Measurements from ENCODE around the gene ECSIT. TPM values are rescaled to one million over a fixed set of nuclear protein-coding genes. Genes with fewer than 3 reads are reported as not detected.

ECSIT gene, protein sequence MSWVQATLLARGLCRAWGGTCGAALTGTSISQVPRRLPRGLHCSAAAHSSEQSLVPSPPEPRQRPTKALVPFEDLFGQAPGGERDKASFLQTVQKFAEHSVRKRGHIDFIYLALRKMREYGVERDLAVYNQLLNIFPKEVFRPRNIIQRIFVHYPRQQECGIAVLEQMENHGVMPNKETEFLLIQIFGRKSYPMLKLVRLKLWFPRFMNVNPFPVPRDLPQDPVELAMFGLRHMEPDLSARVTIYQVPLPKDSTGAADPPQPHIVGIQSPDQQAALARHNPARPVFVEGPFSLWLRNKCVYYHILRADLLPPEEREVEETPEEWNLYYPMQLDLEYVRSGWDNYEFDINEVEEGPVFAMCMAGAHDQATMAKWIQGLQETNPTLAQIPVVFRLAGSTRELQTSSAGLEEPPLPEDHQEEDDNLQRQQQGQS
- total RNA-seq: 24.6 and 35.6 TPM in 2 replicates

DNA sequence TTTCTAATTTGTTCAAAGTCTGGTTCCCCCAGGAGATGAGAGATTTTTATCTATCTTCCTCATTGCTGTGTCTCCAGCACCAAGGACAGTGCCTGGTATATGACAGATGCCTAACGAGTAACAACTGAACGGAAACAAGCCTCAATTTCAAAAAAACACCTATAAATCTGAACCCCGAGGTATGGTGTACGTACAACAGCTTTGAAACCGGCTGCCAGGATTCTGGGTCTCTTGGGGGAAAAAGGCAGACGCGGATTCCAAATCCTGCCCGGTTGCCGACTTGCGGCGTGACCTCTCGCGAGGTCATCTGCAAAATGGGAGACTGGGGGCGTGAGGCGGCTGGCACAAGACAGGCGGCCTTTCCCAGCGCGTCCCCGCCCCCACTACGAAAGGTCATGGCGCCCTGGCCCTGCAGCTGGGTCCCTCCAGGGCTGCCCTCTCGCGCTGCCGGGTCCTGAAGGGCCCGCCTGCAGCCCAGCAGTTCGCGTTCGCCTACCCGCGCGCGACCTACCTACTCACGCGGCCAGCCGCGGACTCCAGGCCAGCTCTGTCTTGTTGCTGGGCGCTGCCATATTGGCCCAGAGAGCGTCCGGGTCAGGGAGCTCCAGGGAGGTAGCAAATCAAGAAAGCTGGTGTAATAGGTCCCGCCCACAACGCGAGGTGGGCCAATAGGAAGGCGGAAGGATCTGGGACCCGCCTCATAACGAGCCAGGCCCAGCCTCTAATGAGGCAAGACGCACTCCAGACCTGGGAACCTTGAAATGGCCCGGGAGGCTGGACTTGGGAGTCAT, at the start of gene ECSIT:
TSS of gene ECSIT (minus strand) at position 584 of the 791 bp plus-strand sequence. CDS start 9,964 bp downstream, outside the sequence.

GRCh38 chr19:11577451-11578257, 48.7 kb upstream of the ECSIT start, which contains the start of gene ACP5:
ACP5 (minus strand) TSS chr19:11577645; CDS start chr19:11577317, 328 bp downstream.

DNA sequence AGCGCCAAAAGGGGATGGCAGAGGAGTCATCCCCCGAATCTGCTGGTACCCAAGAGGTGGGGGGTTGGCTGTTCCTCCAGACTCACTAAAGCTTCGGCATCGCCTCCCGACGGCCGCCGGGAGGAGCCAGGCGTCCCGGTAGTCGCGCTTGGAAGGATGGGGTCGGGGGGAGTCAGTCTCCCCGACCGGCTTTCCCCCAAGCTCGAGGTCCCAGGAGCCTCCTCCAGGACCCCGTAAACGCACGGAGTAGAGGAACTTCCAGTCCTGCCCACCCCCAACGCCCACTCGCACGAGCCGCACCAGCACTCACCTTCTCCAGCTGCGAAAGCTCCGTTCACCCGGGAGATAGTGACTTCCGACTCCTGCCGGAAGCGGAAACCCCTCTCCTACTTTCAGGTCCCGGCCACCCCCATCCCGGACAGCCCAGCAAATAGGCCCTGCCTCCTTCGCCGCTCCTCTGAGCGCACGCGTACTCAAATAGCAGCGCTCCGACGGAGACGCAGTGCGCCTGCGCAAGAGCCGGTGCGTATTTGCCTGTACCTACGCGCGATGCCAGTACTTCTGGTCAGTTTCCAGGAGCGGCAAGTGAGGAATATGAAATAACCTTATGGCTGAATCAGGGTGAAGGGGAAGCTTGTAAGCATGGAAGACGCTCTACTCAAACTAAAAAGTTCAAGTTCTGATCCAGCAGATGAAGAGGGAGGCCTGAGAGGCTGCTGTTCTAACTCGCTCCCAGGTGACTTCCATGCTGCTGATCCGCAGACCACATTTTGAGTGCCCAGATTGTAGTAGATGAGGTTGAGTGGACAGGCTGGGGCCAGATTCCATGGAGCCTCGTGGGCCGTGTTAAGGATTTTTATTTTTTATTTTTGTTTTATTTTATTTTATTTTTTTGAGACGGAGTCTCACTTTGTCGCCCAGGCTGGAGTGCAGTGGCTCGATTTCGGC, 30.2 kb upstream of the ECSIT start, which contains the start of gene ELOF1:
TSS of gene ELOF1 (minus strand) at position 350 of the 948 bp plus-strand sequence. CDS start 4,883 bp downstream, outside the sequence.

GRCh38 chr19:11538232-11539036, 9.5 kb upstream of the ECSIT start, which contains the start of gene CNN1:
CNN1 (plus strand) TSS chr19:11538851; CDS start chr19:11538928, 77 bp downstream.

GRCh38 chr19:11505504-11506100, 23.3 kb downstream of the ECSIT start, which contains the start of gene ZNF653:
ZNF653 (minus strand) TSS chr19:11505839; CDS start chr19:11505786, 53 bp downstream.

GRCh38 chr19:11480715-11481533, 48.0 kb downstream of the ECSIT start, which contains the start of gene ELAVL3:
ELAVL3 (minus strand) TSS chr19:11481046; CDS start chr19:11480608, 438 bp downstream.

Small RNAs within 50 kb of the gene (small RNA-seq; reads per million reads assigned to genes)
- gene MIR7974 (not detected), gene RN7SL833P (not detected)

Other genes starting within 250 kb of the ECSIT start
- gene TSPAN16, start 233.0 kb downstream of the ECSIT start, total RNA-seq: not detected in 2 replicates
- gene RAB3D, start 189.5 kb downstream of the ECSIT start, total RNA-seq: 52.0 and 59.1 TPM in 2 replicates
- 101 and 136 TPM in 2 replicates for gene TMEM205, start 182.9 kb downstream of the ECSIT start, total RNA-seq
- gene CCDC159, start 182.6 kb downstream of the ECSIT start, total RNA-seq: 12.4 and 12.6 TPM in 2 replicates
- 20.1 and 20.3 TPM in 2 replicates for gene PLPPR2, start 173.7 kb downstream of the ECSIT start, total RNA-seq
- gene SWSAP1, start 154.5 kb downstream of the ECSIT start, total RNA-seq: 1.7 and 2.3 TPM in 2 replicates
- 10.0 and 10.1 TPM in 2 replicates for gene EPOR, start 144.8 kb downstream of the ECSIT start, total RNA-seq
- 0.86 and 3.9 TPM in 2 replicates for gene RGL3, start 109.8 kb downstream of the ECSIT start, total RNA-seq
- 0.19 TPM in 1 of 2 replicates, not detected in the other for gene ODAD3, start 94.0 kb downstream of the ECSIT start, total RNA-seq
- 116 and 144 TPM in 2 replicates for gene PRKCSH, start 93.5 kb downstream of the ECSIT start, total RNA-seq
- under 0.01 TPM in 1 of 2 replicates, not detected in the other for gene ELAVL3, start 48.1 kb downstream of the ECSIT start, total RNA-seq
- gene ZNF653, start 23.3 kb downstream of the ECSIT start, total RNA-seq: 5.4 and 7.5 TPM in 2 replicates
- gene CNN1, start 9.7 kb upstream of the ECSIT start, total RNA-seq: not detected in 2 replicates
- gene ELOF1, start 30.1 kb upstream of the ECSIT start, total RNA-seq: 35.0 and 43.4 TPM in 2 replicates
- under 0.01 TPM in 1 of 2 replicates, not detected in the other for gene ACP5, start 48.5 kb upstream of the ECSIT start, total RNA-seq
- 20.9 and 21.1 TPM in 2 replicates for gene ZNF627, start 68.3 kb upstream of the ECSIT start, total RNA-seq
- 6.9 and 9.9 TPM in 2 replicates for gene ZNF823, start 209.8 kb upstream of the ECSIT start, total RNA-seq
- gene ZNF441, start 237.9 kb upstream of the ECSIT start, total RNA-seq: 5.6 and 6.4 TPM in 2 replicates